AG10803 (cell line): ENCODE data around the gene CFAP92.

Source experiments
- DNase-seq: peaks from one replicate; pipeline ENCODE4 v3.0.0; 2010; ENCODE audit warnings: low read depth
- H3K4me3 ChIP-seq: 2 replicates; pipeline ENCODE4 v1.5.1; 2011; ENCODE audit warnings: mild to moderate bottlenecking, low read length, control low read depth
- CTCF ChIP-seq: conservative IDR thresholded peaks from 2 replicates; pipeline ENCODE4 v1.5.1; 2011; ENCODE audit warnings: mild to moderate bottlenecking, low read length, control low read depth, inconsistent platforms

Gene CFAP92

GRCh38 chr3:128994581-128995546, 988 bp upstream of the CFAP92 start:
- no peak for TF ChIP-seq CTCF
- no peak for DNase-seq
- H3K4me3 ChIP-seq, result no peak overlapping the region

- TF ChIP-seq CTCF, result no peak
- no peak for DNase-seq
- peak overlapping the region; percentile 28; the same call in 1 of the 2 replicates for H3K4me3 ChIP-seq
Observed at GRCh38 chr3:128994173-128994512, 267 bp upstream of the CFAP92 start.

- H3K4me3 ChIP-seq, result no peak overlapping the region
- DNase-seq, result no peak
- no peak for TF ChIP-seq CTCF
Observed at GRCh38 chr3:128992926-128993460, 883 bp downstream of the CFAP92 start.

GRCh38 chr3:128991355-128991895, 2.5 kb downstream of the CFAP92 start:
- H3K4me3 ChIP-seq, result no peak overlapping the region
- no peak for TF ChIP-seq CTCF
- no peak for DNase-seq

- no peak for DNase-seq
- TF ChIP-seq CTCF, result no peak
- H3K4me3 ChIP-seq, result no peak overlapping the region
Observed at GRCh38 chr3:128988286-128988685, 5.6 kb downstream of the CFAP92 start.

GRCh38 chr3:128987302-128988100, 6.4 kb downstream of the CFAP92 start:
- no peak for TF ChIP-seq CTCF
- no peak for DNase-seq

More at GRCh38 chr3:128987302-128988100, 6.4 kb downstream of the CFAP92 start:
- H3K4me3 ChIP-seq, result no peak overlapping the region
